Islet precursor cell (in vitro differentiated cells): ENCODE measurements around the gene RNASEH2C.
"Not testable (repeated sequence)": the region's sequence is repeated elsewhere in the genome, so short reads cannot be mapped to it uniquely, and the experiment has no call there.

Experiments
- DNase-seq: peaks from one replicate; pipeline ENCODE4 v3.0.0-alpha.2; 2018

Gene RNASEH2C

GRCh38 chr11:65720211-65720934, at the start of gene RNASEH2C:
RNASEH2C (minus strand) TSS chr11:65720798; CDS start chr11:65720758, 40 bp downstream.
- DNase-seq: peak; percentile 87

DNA sequence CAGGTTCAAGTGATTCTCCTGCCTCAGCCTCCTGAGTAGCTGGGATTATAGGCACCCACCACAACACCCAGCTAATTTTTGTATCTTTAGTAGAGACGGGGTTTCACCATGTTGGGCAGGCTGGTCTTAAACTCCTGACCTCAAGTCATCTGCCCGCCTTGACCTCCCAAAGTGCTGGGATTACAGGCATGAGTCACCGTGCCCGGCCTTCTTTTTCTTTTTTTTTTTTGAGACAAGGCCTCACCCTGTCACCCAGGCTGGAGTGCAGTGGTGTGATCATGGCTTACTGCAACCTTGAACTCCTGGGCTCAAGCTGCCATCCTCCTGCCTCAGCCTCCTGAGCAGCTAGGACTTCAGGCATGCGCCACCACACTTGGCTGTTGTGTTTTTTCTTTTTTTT, 47.2 kb upstream of the RNASEH2C start:
- DNase-seq: not testable (repeated sequence)

GRCh38 chr11:65767406-65767805, 46.8 kb upstream of the RNASEH2C start:
- DNase-seq: no peak

- peak; percentile 79 for DNase-seq
Measured at GRCh38 chr11:65766535-65766934, 45.9 kb upstream of the RNASEH2C start.

DNA sequence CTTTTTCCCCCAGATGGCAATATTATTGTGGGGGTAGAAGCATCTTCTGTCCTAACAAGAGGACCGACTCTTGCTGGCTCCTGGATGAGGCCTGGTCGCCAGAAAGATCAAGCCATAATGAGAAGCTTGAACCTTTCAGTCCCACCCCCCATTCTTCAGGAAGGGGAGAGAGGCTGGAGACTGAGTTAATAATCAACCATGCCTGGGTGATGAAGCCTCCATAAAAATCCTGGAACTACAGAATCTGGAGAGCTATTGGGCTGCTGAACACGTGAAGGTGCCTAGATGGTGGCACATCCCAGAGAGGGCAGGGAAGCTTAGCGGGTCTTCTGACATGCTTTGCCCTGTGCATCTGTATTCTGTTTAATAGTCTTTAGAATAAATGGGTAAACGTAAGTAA, 43.8 kb upstream of the RNASEH2C start:
- no peak for DNase-seq

- not testable (repeated sequence) for DNase-seq
Measured at GRCh38 chr11:65762816-65763215, 42.2 kb upstream of the RNASEH2C start.

DNA sequence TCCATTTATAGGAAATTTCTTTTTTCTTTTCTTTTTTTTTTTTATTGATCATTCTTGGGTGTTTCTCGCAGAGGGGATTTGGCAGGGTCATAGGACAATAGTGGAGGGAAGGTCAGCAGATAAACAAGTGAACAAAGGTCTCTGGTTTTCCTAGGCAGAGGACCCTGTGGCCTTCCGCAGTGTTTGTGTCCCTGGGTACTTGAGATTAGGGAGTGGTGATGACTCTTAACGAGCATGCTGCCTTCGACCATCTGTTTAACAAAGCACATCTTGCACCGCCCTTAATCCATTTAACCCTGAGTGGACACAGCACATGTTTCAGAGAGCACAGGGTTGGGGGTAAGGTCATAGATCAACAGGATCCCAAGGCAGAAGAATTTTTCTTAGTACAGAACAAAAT, 41.6 kb upstream of the RNASEH2C start:
- not testable (repeated sequence) for DNase-seq

- DNase-seq: no peak
Measured at GRCh38 chr11:65745049-65745448, 24.5 kb upstream of the RNASEH2C start.

DNA sequence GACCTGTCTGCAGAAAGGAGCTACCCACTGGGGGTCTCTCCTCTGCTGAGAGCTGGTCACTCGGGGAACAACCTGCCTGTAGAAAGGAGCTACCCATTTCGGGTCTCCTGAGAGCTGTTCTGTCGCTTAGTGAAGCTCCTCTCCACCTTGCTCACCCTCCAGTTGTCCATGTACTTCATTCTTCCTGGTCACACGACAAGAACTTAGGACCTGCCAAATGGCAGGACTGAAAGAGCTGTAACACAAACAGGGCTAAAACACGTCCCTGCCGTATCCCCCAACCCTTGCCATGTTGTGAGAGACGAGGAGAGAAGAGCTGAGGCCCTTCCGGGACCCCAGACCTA, 24.1 kb upstream of the RNASEH2C start:
- DNase-seq: no peak

GRCh38 chr11:65744026-65744698, 23.6 kb upstream of the RNASEH2C start:
- DNase-seq: peak; percentile 73

DNA sequence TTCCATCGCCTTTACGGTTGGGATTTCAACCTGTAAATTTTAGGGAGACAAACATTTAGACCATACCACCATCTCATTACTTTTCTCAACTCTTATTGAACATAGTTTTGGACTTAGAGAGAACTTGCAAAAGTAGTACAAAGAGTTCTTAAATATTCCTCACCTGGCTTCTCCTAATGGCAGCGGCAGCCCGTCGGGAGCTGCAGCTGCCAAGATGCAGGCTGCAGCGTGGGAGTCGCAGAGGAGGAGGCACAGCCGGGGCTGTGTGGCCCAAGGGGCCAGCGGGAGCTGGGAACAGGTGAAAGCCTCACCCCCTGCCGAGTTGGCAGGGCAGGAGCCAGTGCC, 23.1 kb upstream of the RNASEH2C start:
- no peak for DNase-seq

GRCh38 chr11:65742353-65742752, 21.8 kb upstream of the RNASEH2C start:
- no peak for DNase-seq

- no peak for DNase-seq
Measured at GRCh38 chr11:65741185-65741584, 20.6 kb upstream of the RNASEH2C start.

DNA sequence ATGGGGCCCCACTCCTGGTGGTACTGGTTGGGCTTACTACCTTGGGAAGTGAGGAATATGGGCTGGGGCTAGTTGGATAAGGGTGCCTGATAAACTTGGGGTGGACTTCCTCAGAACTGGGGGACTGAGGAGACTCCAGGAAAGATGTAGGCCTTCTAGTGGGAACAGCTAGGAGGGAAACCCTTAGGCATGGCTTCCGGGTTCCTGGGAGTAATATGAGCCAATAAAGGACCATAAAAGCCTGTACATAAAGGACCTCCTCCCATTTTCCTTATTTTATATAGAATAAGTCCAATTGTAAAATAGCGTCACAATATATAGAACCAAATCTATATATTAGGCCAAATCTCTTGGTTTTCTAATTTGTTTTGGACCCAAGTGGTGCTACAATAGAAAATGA, 18.4 kb upstream of the RNASEH2C start:
- DNase-seq: no peak

DNA sequence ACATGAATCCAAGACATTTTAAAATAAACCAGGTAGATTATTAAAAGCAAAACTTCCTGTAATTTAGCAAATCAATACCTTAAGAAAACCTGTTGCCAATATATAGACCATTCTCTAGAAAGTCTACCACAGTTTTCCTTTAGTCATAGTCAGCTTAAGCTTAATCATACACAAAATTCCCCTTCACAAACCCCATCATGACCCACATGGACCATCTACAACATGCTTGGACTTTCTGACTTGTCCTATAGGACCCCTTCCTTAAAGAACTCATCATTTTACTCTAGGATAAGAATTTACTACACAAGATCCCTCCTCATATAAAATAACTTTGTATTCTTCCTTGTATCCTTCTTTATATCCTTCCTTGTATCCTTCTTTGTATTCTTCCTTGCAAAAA, 16.2 kb upstream of the RNASEH2C start:
- DNase-seq: no peak

DNA sequence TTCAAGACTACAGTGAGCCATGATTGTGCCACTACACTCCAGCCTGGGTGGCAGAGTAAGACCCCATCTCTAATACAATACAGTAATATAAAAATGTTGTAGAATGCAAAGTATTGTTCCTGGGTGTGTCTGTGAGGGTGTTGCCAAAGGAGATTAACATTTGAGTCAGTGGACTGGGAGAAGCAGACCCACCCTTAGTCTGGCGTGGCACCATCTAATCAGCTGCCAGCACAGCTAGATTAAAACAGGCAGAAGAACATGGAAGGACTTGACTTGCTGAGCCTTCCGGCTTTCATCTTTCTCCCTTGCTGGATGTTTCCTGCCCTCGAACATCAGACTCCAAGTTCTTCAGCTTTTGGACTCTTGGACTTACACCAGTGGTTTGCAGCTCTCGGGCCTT, 14.5 kb upstream of the RNASEH2C start:
- not testable (repeated sequence) for DNase-seq

DNA sequence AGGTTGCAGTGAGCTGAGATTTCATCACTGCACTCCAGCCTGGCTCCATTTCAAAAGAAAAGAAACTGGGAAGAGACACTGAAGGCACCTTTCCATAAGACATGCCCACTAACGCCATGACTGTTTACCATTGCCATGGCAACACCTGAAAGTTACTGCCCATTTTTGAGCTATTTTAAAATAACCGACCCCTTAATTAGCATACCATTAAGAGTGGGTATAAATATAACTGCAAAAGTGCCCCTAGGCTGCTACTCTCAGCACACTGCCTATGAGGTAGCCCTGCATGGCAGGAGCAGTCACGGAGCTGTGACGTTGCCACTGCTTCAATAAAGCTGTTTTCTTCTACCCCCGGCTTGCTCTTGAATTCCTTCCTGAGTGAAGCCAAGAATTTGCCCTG, 9.9 kb upstream of the RNASEH2C start:
- no peak for DNase-seq

GRCh38 chr11:65727865-65728264, 7.3 kb upstream of the RNASEH2C start:
- no peak for DNase-seq

GRCh38 chr11:65726660-65727059, 6.1 kb upstream of the RNASEH2C start:
- no peak for DNase-seq

- no peak for DNase-seq
Measured at GRCh38 chr11:65722261-65722660, 1.7 kb upstream of the RNASEH2C start.

GRCh38 chr11:65719871-65720210, 757 bp downstream of the RNASEH2C start:
- DNase-seq: no peak

DNA sequence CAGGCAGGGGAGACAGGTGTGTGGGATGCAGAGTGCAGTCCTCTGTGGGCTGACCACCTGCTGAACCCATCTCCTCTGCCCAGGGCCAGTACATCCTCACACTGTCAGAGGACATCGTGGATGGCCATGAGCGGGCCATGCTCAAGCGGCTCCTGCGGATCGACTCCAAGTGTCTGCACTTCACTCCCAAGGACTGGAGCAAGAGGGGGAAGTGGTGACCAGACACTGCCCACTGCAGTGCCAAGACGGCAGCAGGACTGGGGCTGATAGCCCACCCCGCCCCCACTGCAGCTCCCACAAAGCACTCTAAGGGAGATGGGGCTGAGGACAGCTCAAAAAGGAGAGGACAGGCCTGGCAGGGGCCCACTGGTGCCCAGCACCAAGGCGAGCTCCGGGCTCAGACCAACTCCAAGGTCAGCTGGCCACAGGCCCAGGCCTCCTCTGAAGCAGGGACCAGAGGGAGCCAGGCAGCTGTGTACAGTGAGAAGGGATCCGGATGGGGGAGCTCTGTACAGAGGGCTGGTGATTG, 1.6 kb downstream of the RNASEH2C start:
- DNase-seq: no peak

DNA sequence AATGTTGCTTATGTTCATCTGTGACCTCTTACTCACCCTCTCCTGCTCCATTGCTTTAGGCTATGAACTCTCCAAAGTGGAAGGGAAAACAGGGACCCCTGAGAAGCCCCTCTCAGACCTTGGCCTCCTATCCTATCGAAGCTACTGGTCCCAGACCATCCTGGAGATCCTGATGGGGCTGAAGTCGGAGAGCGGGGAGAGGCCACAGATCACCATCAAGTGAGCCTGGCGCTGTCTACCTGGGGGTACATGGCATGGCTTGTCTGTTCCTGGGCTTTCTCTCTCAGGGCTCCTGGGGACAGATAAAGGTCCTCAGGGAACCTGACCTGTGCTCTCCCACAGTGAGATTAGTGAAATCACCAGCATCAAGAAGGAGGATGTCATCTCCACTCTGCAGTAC, 2.1 kb downstream of the RNASEH2C start:
- no peak for DNase-seq

DNA sequence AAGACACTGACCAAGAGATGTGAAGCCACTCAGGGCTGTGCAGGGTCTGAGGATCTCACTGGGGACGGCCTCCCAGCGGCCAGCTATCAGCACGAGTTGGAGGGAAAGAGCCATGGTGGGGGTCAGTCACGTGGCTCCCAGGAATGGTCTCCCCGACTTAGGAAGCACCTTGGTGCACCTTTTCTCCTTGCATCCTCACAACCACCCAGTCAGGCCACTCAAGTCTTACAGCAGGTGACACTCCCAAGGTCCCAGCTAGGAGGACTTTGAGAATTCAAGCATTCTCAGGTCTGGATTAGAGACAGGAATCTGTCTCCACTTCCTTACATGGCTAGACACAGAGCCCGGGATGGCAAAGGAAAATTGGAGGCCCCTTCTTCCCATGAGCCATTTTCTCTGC, 2.7 kb downstream of the RNASEH2C start:
- DNase-seq: no peak
